GM18498 (cell line): ENCODE measurements around the gene ALG3.

Experiments
- ATAC-seq: cut with Tn5 transposase; IDR thresholded peaks from one replicate; pipeline ENCODE4 v1.9.1; 2021; ENCODE audit warnings: mild to moderate bottlenecking, moderate library complexity; ENCODE audit not compliant: unreplicated experiment

Gene ALG3

DNA sequence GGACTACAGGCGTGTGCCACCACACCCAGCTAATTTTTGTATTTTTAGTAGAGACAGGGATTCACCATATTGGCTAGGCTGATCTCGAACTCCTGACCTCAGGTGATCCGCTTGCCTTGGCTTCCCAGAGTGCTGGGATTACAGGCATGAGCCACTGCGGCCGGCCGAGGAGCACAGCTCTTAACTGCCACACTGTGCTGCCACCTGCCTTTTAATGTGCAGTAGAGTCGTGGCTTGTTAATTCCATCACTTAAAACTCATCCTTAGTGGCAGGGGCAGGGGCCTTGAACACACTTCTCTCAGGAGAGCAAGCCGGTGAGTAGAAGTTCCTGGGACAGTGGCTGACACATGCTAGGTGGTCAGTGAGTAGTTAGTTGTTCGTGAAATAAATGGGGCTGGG lies 50.3 kb downstream of the ALG3 start:
- ATAC-seq, result no peak

DNA sequence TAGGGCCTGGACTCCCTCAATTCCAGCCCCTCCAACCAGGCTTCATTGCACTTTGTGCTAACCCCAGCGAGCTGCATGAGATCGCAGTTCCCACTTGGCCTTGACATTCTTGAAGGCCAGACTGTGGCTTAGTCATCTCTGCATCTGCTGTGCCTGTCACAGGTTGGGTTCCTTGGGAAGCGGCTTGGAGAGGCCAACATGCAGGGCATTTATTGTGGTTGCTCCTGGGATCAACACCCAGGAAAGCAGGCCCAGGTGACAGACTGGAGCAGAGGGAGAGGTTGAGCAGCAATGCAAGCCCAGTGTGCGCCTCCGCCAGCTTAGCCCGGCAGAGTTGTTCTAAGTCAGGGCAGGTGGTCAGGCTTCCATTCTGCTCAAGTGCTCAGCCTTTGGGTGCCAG lies 52.2 kb downstream of the ALG3 start:
- ATAC-seq, result no peak

DNA sequence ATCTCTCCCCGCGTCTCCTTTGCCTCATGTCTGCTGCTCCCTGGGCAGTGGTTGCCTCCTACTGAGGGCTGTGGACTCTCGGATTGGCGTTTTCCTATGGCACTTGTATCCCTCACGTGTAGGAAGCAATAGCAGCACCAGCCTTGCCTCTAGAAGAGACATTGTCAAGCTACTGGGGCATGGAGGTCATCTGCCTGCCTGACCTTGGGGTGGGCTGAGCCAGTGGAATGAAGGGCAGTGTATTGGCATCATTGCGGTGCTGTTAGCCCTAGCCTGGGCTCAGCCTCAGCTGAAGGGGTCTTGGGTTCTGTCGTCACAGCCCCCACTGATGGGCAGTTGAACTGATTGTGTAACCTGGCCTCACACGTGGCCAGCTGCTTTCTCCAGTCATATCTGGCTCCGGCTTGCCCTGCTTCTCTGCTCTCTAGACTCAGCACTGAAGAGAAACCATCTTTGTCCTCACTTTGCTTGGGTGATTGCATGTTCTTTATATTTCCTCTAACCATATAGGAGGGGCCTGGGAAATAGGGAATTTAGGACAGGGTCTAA lies 54.7 kb downstream of the ALG3 start:
- ATAC-seq, result no peak

DNA sequence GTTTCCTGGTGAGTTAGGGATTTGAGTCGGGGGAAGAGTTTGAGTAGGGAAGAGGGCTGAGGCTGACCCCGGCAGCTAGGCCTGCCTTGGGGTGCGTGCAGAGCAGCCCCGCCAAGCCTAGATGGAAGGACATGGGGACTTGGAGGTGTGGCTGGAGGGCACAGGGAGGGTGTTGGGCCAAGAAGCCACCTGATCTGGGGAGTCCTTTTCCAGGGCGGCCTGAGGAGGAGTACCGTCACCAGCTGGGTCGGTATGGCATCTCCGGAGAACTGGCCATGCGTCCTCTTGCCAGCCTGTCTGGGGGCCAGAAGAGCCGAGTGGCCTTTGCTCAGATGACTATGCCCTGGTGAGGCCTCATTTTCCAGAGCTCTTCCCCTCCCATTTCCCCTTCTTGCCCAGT lies 55.9 kb downstream of the ALG3 start:
- ATAC-seq, result no peak
